NOMO-1 treated with DMSO at 0.1 percent for 48 hours (cell line): Measurements from ENCODE around the gene ARNT2.
"Not testable (repeated sequence)": the region's sequence is repeated elsewhere in the genome, so short reads cannot be mapped to it uniquely, and the experiment has no call there.

Experiments
- DNase-seq: peaks from one replicate; lab custom pipeline; 2025; ENCODE audit not compliant: unreplicated experiment; lab: John Stamatoyannopoulos, UW

Gene ARNT2

DNA sequence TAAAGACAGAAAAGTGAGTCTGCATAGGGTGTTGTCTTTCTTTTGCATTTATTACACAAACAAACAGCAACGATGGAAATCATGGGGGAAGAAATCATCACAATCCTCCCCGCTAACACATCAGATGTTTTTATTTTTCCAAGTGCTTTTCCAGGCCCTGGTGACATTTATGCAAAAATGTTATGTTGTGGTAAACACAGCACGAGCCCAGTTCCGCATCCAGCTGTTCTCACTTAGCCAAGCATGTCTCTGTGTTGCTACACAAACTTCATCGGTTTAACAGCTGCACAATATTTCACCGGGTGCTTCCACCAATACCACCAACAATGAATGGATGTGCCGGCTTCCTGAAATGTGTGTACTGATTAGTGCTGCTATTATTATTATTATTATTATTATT is 237.2 kb downstream of the ARNT2 start:
- DNase-seq = no peak

GRCh38 chr15:80643431-80643951 is 239.3 kb downstream of the ARNT2 start:
- DNase-seq = peak; percentile 95

- peak; percentile 19 for DNase-seq
Measured at GRCh38 chr15:80645494-80646065, 241.4 kb downstream of the ARNT2 start.

- not testable (repeated sequence) for DNase-seq
Measured at GRCh38 chr15:80647424-80647823, 243.2 kb downstream of the ARNT2 start.
